HepG2 (cell line): Measurements from ENCODE around the gene FOXN3. TPM values are rescaled to one million over a fixed set of nuclear protein-coding genes. Genes with fewer than 3 reads are reported as not detected.

Experiments
- CEBPB ChIP-seq: IDR thresholded peaks from 2 replicates; pipeline ENCODE4 v1.6.1; 2011; ENCODE audit warnings: low read depth, low read length, improper control_type of control experiment, borderline replicate concordance
- GABPA ChIP-seq, 2 experiments: IDR thresholded peaks; 2 replicates each; pipeline ENCODE4 v1.6.1; 2011 to 2016; ENCODE audit warnings: low read depth in 2 of 2, low read length in 1 of 2, missing biosample characterization in 1 of 2, missing genetic modification characterization in 1 of 2
- MEIS1 ChIP-seq: sonication (generic); formaldehyde crosslinking; IDR thresholded peaks from 2 replicates; pipeline ENCODE4 v1.9.0; 2021; ENCODE audit warnings: mild to moderate bottlenecking, missing genetic modification reagents, moderate library complexity, borderline replicate concordance
- SRY ChIP-seq: sonication (generic); formaldehyde crosslinking; IDR thresholded peaks from 2 replicates; pipeline ENCODE4 v1.8.0; 2022; ENCODE audit warnings: mild to moderate bottlenecking, missing genetic modification reagents
- TCF7 ChIP-seq: sonication (generic); IDR thresholded peaks from 2 replicates; pipeline ENCODE4 v1.6.1; 2016; ENCODE audit warnings: antibody characterized with exemption, low read depth
- ZNF232 ChIP-seq: sonication (generic); formaldehyde crosslinking; IDR thresholded peaks from 2 replicates; pipeline ENCODE4 v1.4.0; 2020; ENCODE audit warnings: missing genetic modification reagents, borderline replicate concordance
- ZNF251 ChIP-seq: sonication (generic); formaldehyde crosslinking; IDR thresholded peaks from 2 replicates; pipeline ENCODE4 v1.9.0; 2021; ENCODE audit warnings: mild to moderate bottlenecking, missing genetic modification reagents
- ZNF615 ChIP-seq: sonication (generic); formaldehyde crosslinking; IDR thresholded peaks from 2 replicates; pipeline ENCODE4 v1.5.0; 2020; ENCODE audit warnings: mild to moderate bottlenecking, missing genetic modification reagents, borderline replicate concordance
- ZNF788 ChIP-seq: sonication (generic); formaldehyde crosslinking; IDR thresholded peaks from 2 replicates; pipeline ENCODE4 v1.5.0; 2020; ENCODE audit warnings: mild to moderate bottlenecking, missing genetic modification reagents, borderline replicate concordance
- ZZZ3 ChIP-seq: sonication (generic); formaldehyde crosslinking; IDR thresholded peaks from 2 replicates; pipeline ENCODE4 v1.4.0; 2020; ENCODE audit warnings: missing genetic modification reagents, mild to moderate bottlenecking, borderline replicate concordance
- polyA plus RNA-seq, 8 experiments: library from polyadenylated mRNA; depleted of rRNA in 3 of 8; stranded (reverse) in 7 of 8; unstranded in 1 of 8; fragments of >200 nt; fragmentation: Illumina TruSeq in 4 of 8; extraction: Trizol in 4 of 8; gene quantifications; 2 replicates each; pipeline versions ENCODE4 v1.2.1 to v1.2.3, GENCODE V29; 2011 to 2016; ENCODE audit warnings: low read depth in 4 of 8, missing spikeins in 1 of 8, mixed read lengths in 1 of 8; ENCODE audit not compliant: insufficient read depth in 1 of 8
- total RNA-seq, 5 experiments: library from RNA; depleted of rRNA; stranded (reverse); fragments of >200 nt; fragmentation: Illumina TruSeq; extraction: Trizol; gene quantifications; 2 replicates each; pipeline ENCODE4 v1.2.3, GENCODE V29; 2016; ENCODE audit warnings: low read depth in 1 of 5
- TF ChIP-seq, protein P1 (sequence below): sonication (generic); formaldehyde crosslinking; IDR thresholded peaks from 2 replicates; pipeline ENCODE4 v1.4.0; 2020; ENCODE audit warnings: mild to moderate bottlenecking, missing genetic modification reagents
- TF ChIP-seq, protein P2 (sequence below): sonication (generic); formaldehyde crosslinking; IDR thresholded peaks from 2 replicates; pipeline ENCODE4 v1.8.1; 2023; ENCODE audit warnings: mild to moderate bottlenecking, moderate library complexity, missing genetic modification reagents
- TF ChIP-seq, protein P3 (sequence below): sonication (generic); formaldehyde crosslinking; IDR thresholded peaks from 2 replicates; pipeline ENCODE4 v1.4.0; 2020; ENCODE audit warnings: missing genetic modification reagents
- TF ChIP-seq, protein P4 (sequence below): sonication (generic); formaldehyde crosslinking; IDR thresholded peaks from 2 replicates; pipeline ENCODE4 v1.4.0; 2020; ENCODE audit warnings: mild to moderate bottlenecking, missing genetic modification reagents
- TF ChIP-seq, protein P5 (sequence below): IDR thresholded peaks from 2 replicates; pipeline ENCODE4 v1.6.1; 2012; ENCODE audit warnings: low read depth, low read length, improper control_type of control experiment
- TF ChIP-seq, protein P6 (sequence below): sonication (generic); formaldehyde crosslinking; IDR thresholded peaks from 2 replicates; pipeline ENCODE4 v1.5.1; 2020; ENCODE audit warnings: missing genetic modification reagents, mild to moderate bottlenecking, borderline replicate concordance
- TF ChIP-seq, protein P7 (sequence below): sonication (generic); formaldehyde crosslinking; IDR thresholded peaks from 2 replicates; pipeline ENCODE4 v1.8.1; 2023; ENCODE audit warnings: mild to moderate bottlenecking, missing genetic modification reagents, borderline replicate concordance

Gene FOXN3
- total and polyA plus RNA-seq, 2 of the 13 experiments (the other 11 are each of a cell fraction or from before 2014, with no cell fraction given), result 32.4 to 70.2 TPM

DNA sequence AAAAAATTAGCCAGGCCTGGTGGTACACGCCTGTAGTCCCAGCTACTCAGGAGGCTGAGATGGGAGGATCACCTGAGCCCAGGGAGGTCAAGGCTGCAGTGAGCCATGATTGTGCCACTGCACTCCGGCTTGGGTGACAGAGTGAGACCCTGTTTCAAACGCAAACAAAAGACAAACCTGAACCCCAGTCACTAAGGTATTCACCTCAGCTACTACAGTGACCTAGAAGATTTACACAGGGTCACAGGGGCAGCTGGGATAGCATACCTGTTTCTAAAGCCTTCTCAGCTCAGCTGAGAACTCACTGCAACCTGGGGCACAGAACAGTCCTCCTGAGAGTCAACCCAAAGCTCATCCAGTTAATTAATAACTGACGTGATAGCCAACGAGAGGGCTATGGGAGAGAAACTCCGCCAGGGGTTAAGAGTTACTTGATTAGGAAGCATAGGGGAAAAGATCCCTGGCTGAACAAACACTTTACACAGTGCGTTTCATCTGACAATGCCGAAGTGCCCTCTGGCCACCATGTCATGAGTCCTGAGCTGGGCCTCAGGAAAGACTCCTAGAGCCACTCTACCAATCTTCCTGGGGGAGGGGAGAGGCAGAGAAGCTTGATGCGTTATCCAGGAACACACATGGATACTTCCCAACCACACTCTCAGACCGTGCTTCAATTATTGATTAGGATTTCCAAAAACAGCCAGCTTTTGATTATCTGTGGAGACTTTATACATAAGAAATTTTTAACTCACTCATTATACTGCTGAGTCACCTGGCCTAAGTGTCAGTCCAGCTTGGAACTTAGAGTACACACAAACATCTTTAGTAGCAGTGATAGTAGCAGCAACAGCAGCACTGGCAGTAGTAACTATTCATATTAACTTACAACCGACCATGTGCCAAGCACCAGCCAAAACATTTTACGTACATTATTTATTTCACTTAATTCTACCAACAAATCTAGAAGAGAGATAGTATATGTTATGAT, 48.2 kb downstream of the FOXN3 start (continued):
- TF ChIP-seq ZNF232 (CRISPR knock-in tag) (no peak), GABPA (IDR thresholded peaks at IDR 0.05; ENCODE audit: low read depth, low read length) (no peak), GABPA (CRISPR knock-in tag; IDR thresholded peaks at IDR 0.05; ENCODE audit: low read depth) (no peak), ZNF788 (peak; percentile 73; the same call in 1 of the 2 replicates), ZNF251 (CRISPR knock-in tag) (no peak), SRY (no peak), MEIS1 (CRISPR knock-in tag) (peak; percentile 65; the same call in 1 of the 2 replicates), ZZZ3 (CRISPR knock-in tag) (no peak), ZNF615 (CRISPR knock-in tag) (no peak), CEBPB (no peak), TCF7 (peak; percentile 70)
- TF ChIP-seq, protein P1, sequence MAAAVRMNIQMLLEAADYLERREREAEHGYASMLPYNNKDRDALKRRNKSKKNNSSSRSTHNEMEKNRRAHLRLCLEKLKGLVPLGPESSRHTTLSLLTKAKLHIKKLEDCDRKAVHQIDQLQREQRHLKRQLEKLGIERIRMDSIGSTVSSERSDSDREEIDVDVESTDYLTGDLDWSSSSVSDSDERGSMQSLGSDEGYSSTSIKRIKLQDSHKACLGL (CRISPR knock-in tag), result no peak
- TF ChIP-seq, protein P2, sequence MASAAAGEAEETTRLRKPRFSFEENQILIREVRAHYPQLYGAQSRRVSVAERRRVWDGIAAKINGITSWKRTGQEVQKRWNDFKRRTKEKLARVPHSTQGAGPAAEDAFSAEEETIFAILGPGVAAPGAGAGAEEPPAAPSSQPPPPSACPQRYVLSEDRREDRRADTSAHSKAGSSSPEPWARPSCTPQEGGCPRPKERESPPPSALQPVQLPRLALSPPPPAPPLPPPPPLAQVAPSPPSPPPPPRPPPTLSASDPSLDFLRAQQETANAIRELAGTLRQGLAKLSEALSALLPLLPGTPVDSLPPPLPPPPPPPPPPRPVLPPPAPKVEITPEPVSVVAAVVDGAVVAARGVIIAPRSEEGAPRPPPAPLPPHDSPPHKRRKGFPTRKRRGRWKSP (CRISPR knock-in tag), result peak; percentile 45; the same call in 1 of the 2 replicates
- TF ChIP-seq, protein P3, sequence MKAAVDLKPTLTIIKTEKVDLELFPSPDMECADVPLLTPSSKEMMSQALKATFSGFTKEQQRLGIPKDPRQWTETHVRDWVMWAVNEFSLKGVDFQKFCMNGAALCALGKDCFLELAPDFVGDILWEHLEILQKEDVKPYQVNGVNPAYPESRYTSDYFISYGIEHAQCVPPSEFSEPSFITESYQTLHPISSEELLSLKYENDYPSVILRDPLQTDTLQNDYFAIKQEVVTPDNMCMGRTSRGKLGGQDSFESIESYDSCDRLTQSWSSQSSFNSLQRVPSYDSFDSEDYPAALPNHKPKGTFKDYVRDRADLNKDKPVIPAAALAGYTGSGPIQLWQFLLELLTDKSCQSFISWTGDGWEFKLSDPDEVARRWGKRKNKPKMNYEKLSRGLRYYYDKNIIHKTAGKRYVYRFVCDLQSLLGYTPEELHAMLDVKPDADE (CRISPR knock-in tag), result no peak
- TF ChIP-seq, protein P4, sequence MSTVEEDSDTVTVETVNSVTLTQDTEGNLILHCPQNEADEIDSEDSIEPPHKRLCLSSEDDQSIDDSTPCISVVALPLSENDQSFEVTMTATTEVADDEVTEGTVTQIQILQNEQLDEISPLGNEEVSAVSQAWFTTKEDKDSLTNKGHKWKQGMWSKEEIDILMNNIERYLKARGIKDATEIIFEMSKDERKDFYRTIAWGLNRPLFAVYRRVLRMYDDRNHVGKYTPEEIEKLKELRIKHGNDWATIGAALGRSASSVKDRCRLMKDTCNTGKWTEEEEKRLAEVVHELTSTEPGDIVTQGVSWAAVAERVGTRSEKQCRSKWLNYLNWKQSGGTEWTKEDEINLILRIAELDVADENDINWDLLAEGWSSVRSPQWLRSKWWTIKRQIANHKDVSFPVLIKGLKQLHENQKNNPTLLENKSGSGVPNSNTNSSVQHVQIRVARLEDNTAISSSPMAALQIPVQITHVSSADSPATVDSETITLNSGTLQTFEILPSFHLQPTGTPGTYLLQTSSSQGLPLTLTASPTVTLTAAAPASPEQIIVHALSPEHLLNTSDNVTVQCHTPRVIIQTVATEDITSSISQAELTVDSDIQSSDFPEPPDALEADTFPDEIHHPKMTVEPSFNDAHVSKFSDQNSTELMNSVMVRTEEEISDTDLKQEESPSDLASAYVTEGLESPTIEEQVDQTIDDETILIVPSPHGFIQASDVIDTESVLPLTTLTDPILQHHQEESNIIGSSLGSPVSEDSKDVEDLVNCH (CRISPR knock-in tag), result no peak
- TF ChIP-seq, protein P5, sequence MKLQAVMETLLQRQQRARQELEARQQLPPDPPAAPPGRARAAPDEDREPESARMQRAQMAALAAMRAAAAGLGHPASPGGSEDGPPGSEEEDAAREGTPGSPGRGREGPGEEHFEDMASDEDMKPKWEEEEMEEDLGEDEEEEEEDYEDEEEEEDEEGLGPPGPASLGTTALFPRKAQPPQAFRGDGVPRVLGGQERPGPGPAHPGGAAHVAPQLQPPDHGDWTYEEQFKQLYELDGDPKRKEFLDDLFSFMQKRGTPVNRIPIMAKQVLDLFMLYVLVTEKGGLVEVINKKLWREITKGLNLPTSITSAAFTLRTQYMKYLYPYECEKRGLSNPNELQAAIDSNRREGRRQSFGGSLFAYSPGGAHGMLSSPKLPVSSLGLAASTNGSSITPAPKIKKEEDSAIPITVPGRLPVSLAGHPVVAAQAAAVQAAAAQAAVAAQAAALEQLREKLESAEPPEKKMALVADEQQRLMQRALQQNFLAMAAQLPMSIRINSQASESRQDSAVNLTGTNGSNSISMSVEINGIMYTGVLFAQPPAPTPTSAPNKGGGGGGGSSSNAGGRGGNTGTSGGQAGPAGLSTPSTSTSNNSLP, result peak; percentile 70
- TF ChIP-seq, protein P6, sequence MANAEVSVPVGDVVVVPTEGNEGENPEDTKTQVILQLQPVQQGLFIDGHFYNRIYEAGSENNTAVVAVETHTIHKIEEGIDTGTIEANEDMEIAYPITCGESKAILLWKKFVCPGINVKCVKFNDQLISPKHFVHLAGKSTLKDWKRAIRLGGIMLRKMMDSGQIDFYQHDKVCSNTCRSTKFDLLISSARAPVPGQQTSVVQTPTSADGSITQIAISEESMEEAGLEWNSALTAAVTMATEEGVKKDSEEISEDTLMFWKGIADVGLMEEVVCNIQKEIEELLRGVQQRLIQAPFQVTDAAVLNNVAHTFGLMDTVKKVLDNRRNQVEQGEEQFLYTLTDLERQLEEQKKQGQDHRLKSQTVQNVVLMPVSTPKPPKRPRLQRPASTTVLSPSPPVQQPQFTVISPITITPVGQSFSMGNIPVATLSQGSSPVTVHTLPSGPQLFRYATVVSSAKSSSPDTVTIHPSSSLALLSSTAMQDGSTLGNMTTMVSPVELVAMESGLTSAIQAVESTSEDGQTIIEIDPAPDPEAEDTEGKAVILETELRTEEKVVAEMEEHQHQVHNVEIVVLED (CRISPR knock-in tag), result peak; percentile 32; the same call in 1 of the 2 replicates
- TF ChIP-seq, protein P7, sequence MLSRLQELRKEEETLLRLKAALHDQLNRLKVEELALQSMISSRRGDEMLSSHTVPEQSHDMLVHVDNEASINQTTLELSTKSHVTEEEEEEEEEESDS (CRISPR knock-in tag), result 0 out of 2 replicates have a peak, but pooled peaks have one; percentile 31
